OCI-LY1 (cell line): ENCODE data around the gene ELFN2.

Source experiments
- EZH2 ChIP-seq: fragments of 200-600 bp; sonication (generic), shearing (Covaris generic); IDR thresholded peaks from 2 replicates; pipeline ENCODE4 v1.8.0; 2017; ENCODE audit warnings: borderline replicate concordance, mixed run types, mild to moderate bottlenecking, antibody characterized with exemption, low read length, moderate library complexity, mixed read lengths
- TF ChIP-seq, protein P1 (sequence below): fragments of 200-600 bp; sonication (generic), shearing (Covaris generic); IDR thresholded peaks from 2 replicates; pipeline ENCODE4 v1.5.1; 2017; ENCODE audit warnings: mild to moderate bottlenecking, antibody characterized with exemption, low read length, moderate library complexity, mixed read lengths

GRCh38 chr22:37409031-37409430, 18.2 kb downstream of the ELFN2 start:
- TF ChIP-seq EZH2 = no peak
- TF ChIP-seq, protein P1, sequence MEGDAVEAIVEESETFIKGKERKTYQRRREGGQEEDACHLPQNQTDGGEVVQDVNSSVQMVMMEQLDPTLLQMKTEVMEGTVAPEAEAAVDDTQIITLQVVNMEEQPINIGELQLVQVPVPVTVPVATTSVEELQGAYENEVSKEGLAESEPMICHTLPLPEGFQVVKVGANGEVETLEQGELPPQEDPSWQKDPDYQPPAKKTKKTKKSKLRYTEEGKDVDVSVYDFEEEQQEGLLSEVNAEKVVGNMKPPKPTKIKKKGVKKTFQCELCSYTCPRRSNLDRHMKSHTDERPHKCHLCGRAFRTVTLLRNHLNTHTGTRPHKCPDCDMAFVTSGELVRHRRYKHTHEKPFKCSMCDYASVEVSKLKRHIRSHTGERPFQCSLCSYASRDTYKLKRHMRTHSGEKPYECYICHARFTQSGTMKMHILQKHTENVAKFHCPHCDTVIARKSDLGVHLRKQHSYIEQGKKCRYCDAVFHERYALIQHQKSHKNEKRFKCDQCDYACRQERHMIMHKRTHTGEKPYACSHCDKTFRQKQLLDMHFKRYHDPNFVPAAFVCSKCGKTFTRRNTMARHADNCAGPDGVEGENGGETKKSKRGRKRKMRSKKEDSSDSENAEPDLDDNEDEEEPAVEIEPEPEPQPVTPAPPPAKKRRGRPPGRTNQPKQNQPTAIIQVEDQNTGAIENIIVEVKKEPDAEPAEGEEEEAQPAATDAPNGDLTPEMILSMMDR = no peak
